B cell (primary cell): ENCODE data around the gene NFKBIZ. TPM values are rescaled to one million over a fixed set of nuclear protein-coding genes. Genes with fewer than 3 reads are reported as not detected.

Source experiments
- ATAC-seq: fragments of 200-7000 bp; cut with Tn5 transposase; one replicate; pipeline ENCODE4 v1.10.0; 2021; ENCODE audit warnings: low read depth, mild to moderate bottlenecking, moderate number of reproducible peaks, moderate library complexity
- CTCF ChIA-PET: fragments of 350-600 bp; sonication (Branson Sonifier 250); formaldehyde crosslinking; loops from one replicate; lab custom pipeline; 2021; ENCODE audit warnings: antibody characterized with exemption, inconsistent platforms; lab: Charles Lee
- POLR2A ChIA-PET: fragments of 350-600 bp; sonication (Branson Sonifier 250); formaldehyde crosslinking; loops from one replicate; lab custom pipeline; 2021; ENCODE audit warnings: antibody characterized with exemption; lab: Charles Lee
- DNase-seq: peaks from one replicate; pipeline ENCODE4 v3.0.0; 2013
- H2AFZ ChIP-seq: 2 replicates; pipeline ENCODE4 v1.6.1; 2012; ENCODE audit warnings: mild to moderate bottlenecking, low read depth, low read length; ENCODE audit not compliant: insufficient read depth, poor library complexity, severe bottlenecking
- H3K27ac ChIP-seq, 2 donors: 1 replicate in 1 of 2; 2 replicates in 1 of 2; pipeline ENCODE4 v1.5.1; 2012 to 2013; ENCODE audit warnings: low read length in 2 of 2, mild to moderate bottlenecking in 2 of 2, moderate library complexity in 1 of 2
- H3K27me3 ChIP-seq, 4 experiments: fragments of 200-600 bp in 1 of 4; sonication (generic) in 1 of 4; replicated peaks in 1 of 4; 1 replicate in 2 of 4; 2 replicates in 2 of 4; pipeline versions ENCODE4 v1.6.1 to v1.7.0; 2013 to 2016; ENCODE audit warnings: low read length in 3 of 4, mild to moderate bottlenecking in 2 of 4, mixed read lengths in 1 of 4, moderate library complexity in 1 of 4; ENCODE audit not compliant: insufficient read depth in 4 of 4, control insufficient read depth in 3 of 4; ENCODE audit errors: control extremely low read depth in 1 of 4
- H3K36me3 ChIP-seq, 2 experiments: replicated peaks in 1 of 2; 1 replicate in 1 of 2; 2 replicates in 1 of 2; pipeline versions ENCODE4 v1.6.1 to v1.7.1; 2013; ENCODE audit warnings: low read length in 1 of 2; ENCODE audit not compliant: insufficient read depth in 2 of 2, control insufficient read depth in 1 of 2; ENCODE audit errors: control extremely low read depth in 1 of 2, extremely low read depth in 1 of 2
- H3K4me1 ChIP-seq, 2 donors: fragments of 200-600 bp in 1 of 2; sonication (generic) in 1 of 2; 1 replicate in 1 of 2; 2 replicates in 1 of 2; pipeline versions ENCODE4 v1.5.1 to v1.6.1; 2013 to 2017; ENCODE audit warnings: low read length in 2 of 2; ENCODE audit not compliant: control insufficient read depth in 2 of 2, insufficient read depth in 2 of 2
- H3K4me2 ChIP-seq: replicated peaks from 2 replicates; pipeline ENCODE3; 2012; ENCODE audit warnings: mild to moderate bottlenecking, low read depth, low read length; ENCODE audit not compliant: poor library complexity, severe bottlenecking
- H3K4me3 ChIP-seq, 5 experiments: fragments of 200-600 bp in 1 of 5; sonication (generic) in 1 of 5; 1 replicate in 3 of 5; 2 replicates in 2 of 5; pipeline versions ENCODE4 v1.5.1 to v1.7.0; 2011 to 2016; ENCODE audit warnings: low read length in 4 of 5, mild to moderate bottlenecking in 4 of 5, low read depth in 2 of 5, control low read depth in 1 of 5, moderate library complexity in 1 of 5; ENCODE audit not compliant: insufficient read depth in 1 of 5; ENCODE audit errors: control extremely low read depth in 1 of 5, extremely low read depth in 1 of 5
- H3K79me2 ChIP-seq: fragments of 200-600 bp; sonication (generic); one replicate; pipeline ENCODE4 v1.6.0; 2016; ENCODE audit warnings: low read length; ENCODE audit not compliant: control insufficient read depth, insufficient read depth
- H3K9ac ChIP-seq: fragments of 200-600 bp; sonication (generic); 2 replicates; pipeline ENCODE4 v1.6.1; 2017; ENCODE audit warnings: mild to moderate bottlenecking, low read length, moderate library complexity
- H3K9me3 ChIP-seq, 3 donors: one replicate each; pipeline versions ENCODE4 v1.6.1 to v1.7.1; 2013; ENCODE audit warnings: low read length in 2 of 3; ENCODE audit not compliant: control insufficient read depth in 2 of 3, insufficient read depth in 1 of 3; ENCODE audit errors: control extremely low read depth in 1 of 3
- H4K20me1 ChIP-seq: 2 replicates; pipeline ENCODE4 v1.6.0; 2012; ENCODE audit warnings: mild to moderate bottlenecking, low read length; ENCODE audit not compliant: insufficient read depth, control insufficient read depth, poor library complexity, severe bottlenecking
- H3K27ac Mint-ChIP-seq: one replicate; pipeline ENCODE4 v1.8.0; 2021; ENCODE audit warnings: mixed read lengths
- H3K27me3 Mint-ChIP-seq: one replicate; pipeline ENCODE4 v1.8.0; 2021; ENCODE audit warnings: mixed read lengths
- H3K4me1 Mint-ChIP-seq: one replicate; pipeline ENCODE4 v1.8.0; 2021; ENCODE audit warnings: mixed read lengths
- H3K4me3 Mint-ChIP-seq: one replicate; pipeline ENCODE4 v1.8.0; 2021; ENCODE audit warnings: mixed read lengths
- H3K9me3 Mint-ChIP-seq: one replicate; pipeline ENCODE4 v1.8.0; 2022; ENCODE audit warnings: mixed read lengths; ENCODE audit not compliant: insufficient read depth
- CTCF ChIP-seq: fragments of 200-600 bp; IDR thresholded peaks from one replicate; pipeline ENCODE4 v1.8.0; 2022; ENCODE audit warnings: antibody characterized with exemption, mild to moderate bottlenecking
- EZH2 ChIP-seq: IDR thresholded peaks from 2 replicates; pipeline ENCODE4 v1.6.1; 2012; ENCODE audit warnings: borderline replicate concordance, low read depth, mild to moderate bottlenecking, moderate library complexity, low read length; ENCODE audit not compliant: insufficient read depth, poor library complexity, severe bottlenecking
- WGBS: methylation state at CpG from one replicate; pipeline ENCODE4 v1.1.5; 2013; ENCODE audit warnings: missing lambda C conversion rate; ENCODE audit not compliant: insufficient coverage; 5-methylcytosine and 5-hydroxymethylcytosine counted together
- intact Hi-C: fragments of 100-400 bp; cut with micrococcal nuclease; formaldehyde crosslinking; loops from one replicate; pipeline ENCODE4 v1.10.0; 2022
- polyA plus RNA-seq: library from polyadenylated mRNA; depleted of rRNA; stranded (reverse); fragments of >200 nt; gene quantifications from 2 replicates; pipeline ENCODE4 v1.2.3, GENCODE V29; 2012
- total RNA-seq, 2 donors: library from RNA; stranded (reverse); fragments of 120-200 nt in 1 of 2; gene quantifications; 1 replicate in 1 of 2; 2 replicates in 1 of 2; pipeline versions ENCODE4 v1.2.3 to v1.2.4, GENCODE V29; 2013 to 2022

Gene NFKBIZ
- total and polyA plus RNA-seq, 2 donors (not counting 1 experiment from before 2014, with no cell fraction given), result 114 to 157 TPM

DNA sequence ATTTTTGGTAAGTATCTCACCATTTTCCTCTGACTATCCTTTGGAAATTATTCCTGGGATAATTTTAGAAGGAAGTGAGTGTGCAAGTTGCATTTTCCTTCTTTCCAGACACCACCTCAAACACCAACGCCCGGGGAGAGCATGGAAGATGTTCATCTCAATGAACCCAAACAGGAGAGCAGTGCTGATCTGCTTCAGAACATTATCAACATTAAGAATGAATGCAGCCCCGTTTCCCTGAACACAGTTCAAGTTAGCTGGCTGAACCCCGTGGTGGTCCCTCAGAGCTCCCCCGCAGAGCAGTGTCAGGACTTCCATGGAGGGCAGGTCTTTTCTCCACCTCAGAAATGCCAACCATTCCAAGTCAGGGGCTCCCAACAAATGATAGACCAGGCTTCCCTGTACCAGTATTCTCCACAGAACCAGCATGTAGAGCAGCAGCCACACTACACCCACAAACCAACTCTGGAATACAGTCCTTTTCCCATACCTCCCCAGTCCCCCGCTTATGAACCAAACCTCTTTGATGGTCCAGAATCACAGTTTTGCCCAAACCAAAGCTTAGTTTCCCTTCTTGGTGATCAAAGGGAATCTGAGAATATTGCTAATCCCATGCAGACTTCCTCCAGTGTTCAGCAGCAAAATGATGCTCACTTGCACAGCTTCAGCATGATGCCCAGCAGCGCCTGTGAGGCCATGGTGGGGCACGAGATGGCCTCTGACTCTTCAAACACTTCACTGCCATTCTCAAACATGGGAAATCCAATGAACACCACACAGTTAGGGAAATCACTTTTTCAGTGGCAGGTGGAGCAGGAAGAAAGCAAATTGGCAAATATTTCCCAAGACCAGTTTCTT, 3.9 kb downstream of the NFKBIZ start:
- CTCF ChIA-PET, result interaction anchor here (1.0 to 3.4 kb wide), 5 partner anchors 26 to 376 kb away, joined by 4 to 25 read pairs (median 17); no protein-coding TSS in a partner anchor
- no peaks in the 10 kb centered on the region for H3K27me3 ChIP-seq
- no peaks in the 10 kb centered on the region for H3K9me3 ChIP-seq
- no peak overlapping the region for H3K4me2 ChIP-seq
- Mint-ChIP-seq H3K27me3 (no peaks in the 10 kb centered on the region), H3K27ac (peak overlapping the region; percentile 54), H3K9me3 (no peaks in the 10 kb centered on the region), H3K4me3 (peak overlapping the region; percentile 14), H3K4me1 (peaks cover 48% of the 10 kb centered on the region)
- WGBS, result 93% methylated on average over 8 of the region's 8 CpGs
- DNase-seq (no peak), ATAC-seq (no peak)
- peaks cover 18 to 26% of the 10 kb centered on the region in 2 donors for H3K4me1 ChIP-seq
- POLR2A ChIA-PET, result no interaction called here
- H4K20me1 ChIP-seq, result peaks cover 58% of the 10 kb centered on the region
- TF ChIP-seq CTCF, result no peak
- TF ChIP-seq EZH2, result no peak
- peaks cover 40% of the 10 kb centered on the region for H3K79me2 ChIP-seq
- H3K27ac ChIP-seq, result peak overlapping the region in 1 of 2 donors; percentile 92
- no peak overlapping the region for H3K9ac ChIP-seq
- intact Hi-C loops, result loop anchor here (1.0 to 5.0 kb wide), 5 partner anchors 8 to 204 kb away; partner anchors contain the start of gene ZBTB11
- no peak overlapping the region for H3K4me3 ChIP-seq
- no peak overlapping the region for H2AFZ ChIP-seq
- H3K36me3 ChIP-seq, result peaks cover 23 to 60% of the 10 kb centered on the region in 2 experiments

DNA sequence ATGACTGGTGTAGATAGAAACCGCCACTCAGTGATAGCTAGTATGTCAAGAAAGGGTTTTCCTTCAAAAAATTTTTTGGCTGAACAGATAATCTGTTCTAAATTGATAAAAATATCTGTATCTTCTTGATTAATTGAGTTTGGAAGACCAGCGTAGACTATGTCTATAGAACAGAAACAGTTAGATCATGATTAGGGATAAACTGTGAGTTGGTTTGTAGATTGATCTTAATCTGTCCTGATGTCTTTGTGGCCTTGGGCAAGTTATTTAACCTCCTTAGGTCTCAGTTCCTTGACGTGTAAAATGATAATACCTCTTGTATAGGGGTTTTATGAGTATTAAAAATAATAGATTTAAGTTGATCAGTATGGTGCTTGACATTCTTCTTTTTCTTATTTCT, 4.7 kb downstream of the NFKBIZ start:
- CTCF ChIA-PET, result interaction anchor here (3.4 kb wide), 1 partner anchor 372 kb away, joined by 23 read pairs; no protein-coding TSS in a partner anchor
- Histone ChIP-seq H3K4me1 (peaks cover 13 to 22% of the 10 kb centered on the region in 2 donors), H3K9me3 (no peaks in the 10 kb centered on the region), H3K27me3 (no peaks in the 10 kb centered on the region), H2AFZ (no peak overlapping the region), H3K36me3 (peaks cover 23 to 68% of the 10 kb centered on the region in 2 experiments), H3K4me3 (no peak overlapping the region), H4K20me1 (peaks cover 62% of the 10 kb centered on the region), H3K27ac (no peak overlapping the region), H3K9ac (no peak overlapping the region), H3K4me2 (no peak overlapping the region), H3K79me2 (peaks cover 40% of the 10 kb centered on the region)
- peaks cover 49% of the 10 kb centered on the region for H3K4me1 Mint-ChIP-seq
- H3K4me3 Mint-ChIP-seq, result no peak overlapping the region
- intact Hi-C loops, result loop anchor here (1.0 to 5.0 kb wide), 5 partner anchors 7 to 203 kb away; partner anchors contain the start of gene ZBTB11
- no CpG with 5 or more reads among the region's 3 CpGs for WGBS
- no peaks in the 10 kb centered on the region for H3K27me3 Mint-ChIP-seq
- TF ChIP-seq CTCF, result no peak
- TF ChIP-seq EZH2, result no peak
- ATAC-seq (no peak), DNase-seq (no peak)
- no peak overlapping the region for H3K27ac Mint-ChIP-seq
- H3K9me3 Mint-ChIP-seq, result no peaks in the 10 kb centered on the region
- POLR2A ChIA-PET, result no interaction called here
